ENCODE measurements around the gene NET1. TPM values are rescaled to one million over a fixed set of nuclear protein-coding genes. Genes with fewer than 3 reads are reported as not detected.
"Not testable (repeated sequence)": the region's sequence is repeated elsewhere in the genome, so short reads cannot be mapped to it uniquely, and the experiment has no call there.

Gene NET1
- 10.8 and 33.6 TPM in 2 replicates for total RNA-seq (2014; rRNA removed; shearing (Covaris generic); ENCODE audit: low replicate concordance)

GRCh38 chr10:5412277-5412941, at the start of gene NET1:
Gene NET1 (plus strand): TSS chr10:5412557. CDS start chr10:5412693, 136 bp downstream.
- peak; percentile 90 for DNase-seq (ENCODE audit: low read depth)
- in situ Hi-C loops (cut with HindIII; ENCODE audit: low pct_unique_long_range_greater_than_20kb, low sequenced_read_pairs): no loop called here

- no peak for DNase-seq (ENCODE audit: low read depth)
- in situ Hi-C loops (cut with HindIII; ENCODE audit: low pct_unique_long_range_greater_than_20kb, low sequenced_read_pairs): no loop called here
These were observed 49.5 kb upstream of the NET1 start for GRCh38 chr10:5362873-5363272.

GRCh38 chr10:5364374-5364773, 48.0 kb upstream of the NET1 start:
- in situ Hi-C loops (cut with HindIII; ENCODE audit: low pct_unique_long_range_greater_than_20kb, low sequenced_read_pairs): no loop called here
- DNase-seq (ENCODE audit: low read depth): no peak

GRCh38 chr10:5364890-5365338, 47.4 kb upstream of the NET1 start, which contains the start of gene UCN3:
Gene UCN3 (plus strand): TSS chr10:5364966. CDS start chr10:5373721, 8,755 bp downstream.
- in situ Hi-C loops (cut with HindIII; ENCODE audit: low pct_unique_long_range_greater_than_20kb, low sequenced_read_pairs): no loop called here
- no peak for DNase-seq (ENCODE audit: low read depth)

- no peak for DNase-seq (ENCODE audit: low read depth)
- in situ Hi-C loops (cut with HindIII; ENCODE audit: low pct_unique_long_range_greater_than_20kb, low sequenced_read_pairs): no loop called here
These were observed 46.4 kb upstream of the NET1 start for GRCh38 chr10:5365928-5366327.

- in situ Hi-C loops (cut with HindIII; ENCODE audit: low pct_unique_long_range_greater_than_20kb, low sequenced_read_pairs): no loop called here
- DNase-seq (ENCODE audit: low read depth): no peak
These were observed 42.8 kb upstream of the NET1 start for GRCh38 chr10:5369362-5370158.

- DNase-seq (ENCODE audit: low read depth): no peak
- in situ Hi-C loops (cut with HindIII; ENCODE audit: low pct_unique_long_range_greater_than_20kb, low sequenced_read_pairs): no loop called here
These were observed 41.6 kb upstream of the NET1 start for GRCh38 chr10:5370493-5371352.

- no peak for DNase-seq (ENCODE audit: low read depth)
- in situ Hi-C loops (cut with HindIII; ENCODE audit: low pct_unique_long_range_greater_than_20kb, low sequenced_read_pairs): no loop called here
These were observed 39.0 kb upstream of the NET1 start for GRCh38 chr10:5373307-5373706.

- DNase-seq (ENCODE audit: low read depth): no peak
- in situ Hi-C loops (cut with HindIII; ENCODE audit: low pct_unique_long_range_greater_than_20kb, low sequenced_read_pairs): no loop called here
These were observed 38.3 kb upstream of the NET1 start for GRCh38 chr10:5373891-5374611.

- in situ Hi-C loops (cut with HindIII; ENCODE audit: low pct_unique_long_range_greater_than_20kb, low sequenced_read_pairs): no loop called here
- DNase-seq (ENCODE audit: low read depth): no peak
These were observed 35.9 kb upstream of the NET1 start for GRCh38 chr10:5376450-5376849.

GRCh38 chr10:5379202-5379601, 33.2 kb upstream of the NET1 start:
- in situ Hi-C loops (cut with HindIII; ENCODE audit: low pct_unique_long_range_greater_than_20kb, low sequenced_read_pairs); DNase-seq (ENCODE audit: low read depth): not testable (repeated sequence)

- DNase-seq (ENCODE audit: low read depth); in situ Hi-C loops (cut with HindIII; ENCODE audit: low pct_unique_long_range_greater_than_20kb, low sequenced_read_pairs): not testable (repeated sequence)
These were observed 32.0 kb upstream of the NET1 start for GRCh38 chr10:5380395-5380794.

GRCh38 chr10:5381187-5381586, 31.2 kb upstream of the NET1 start:
- DNase-seq (ENCODE audit: low read depth): no peak
- in situ Hi-C loops (cut with HindIII; ENCODE audit: low pct_unique_long_range_greater_than_20kb, low sequenced_read_pairs): no loop called here

GRCh38 chr10:5385224-5385623, 27.1 kb upstream of the NET1 start:
- DNase-seq (ENCODE audit: low read depth): no peak

GRCh38 chr10:5387169-5387568, 25.2 kb upstream of the NET1 start:
- in situ Hi-C loops (cut with HindIII; ENCODE audit: low pct_unique_long_range_greater_than_20kb, low sequenced_read_pairs): no loop called here
- no peak for DNase-seq (ENCODE audit: low read depth)

More at GRCh38 chr10:5385224-5385623, 27.1 kb upstream of the NET1 start:
- in situ Hi-C loops (cut with HindIII; ENCODE audit: low pct_unique_long_range_greater_than_20kb, low sequenced_read_pairs): no loop called here

GRCh38 chr10:5390607-5391205, 21.7 kb upstream of the NET1 start:
- in situ Hi-C loops (cut with HindIII; ENCODE audit: low pct_unique_long_range_greater_than_20kb, low sequenced_read_pairs): no loop called here
- DNase-seq (ENCODE audit: low read depth): no peak

- in situ Hi-C loops (cut with HindIII; ENCODE audit: low pct_unique_long_range_greater_than_20kb, low sequenced_read_pairs): no loop called here
- no peak for DNase-seq (ENCODE audit: low read depth)
These were observed 20.6 kb upstream of the NET1 start for GRCh38 chr10:5391790-5392189.

GRCh38 chr10:5393529-5393928, 18.8 kb upstream of the NET1 start:
- DNase-seq (ENCODE audit: low read depth): no peak
- in situ Hi-C loops (cut with HindIII; ENCODE audit: low pct_unique_long_range_greater_than_20kb, low sequenced_read_pairs): no loop called here

All from Caki2 (cell line).